Stimulated activated CD4-positive, alpha-beta T cell treated with anti-CD3 and anti-CD28 coated beads, Interleukin-2, amount 100 ng/mL, for 4 hours (primary cell): ENCODE results near the gene NUP133.
"Not testable (repeated sequence)": the region's sequence is repeated elsewhere in the genome, so short reads cannot be mapped to it uniquely, and the experiment has no call there.

ENCODE experiments used
- DNase-seq: peaks from one replicate; pipeline ENCODE4 v3.0.0-alpha.2; 2020; ENCODE audit warnings: low read depth

Gene NUP133

GRCh38 chr1:229507951-229508822 is at the start of gene NUP133:
NUP133 (minus strand) TSS chr1:229508341; CDS start chr1:229508249, 92 bp downstream.
- peak; percentile 98 for DNase-seq

GRCh38 chr1:229557200-229557850 is 49.2 kb upstream of the NUP133 start:
- DNase-seq: peak; percentile 4

- no peak for DNase-seq
Measured at GRCh38 chr1:229554886-229555621, 46.9 kb upstream of the NUP133 start.

DNA sequence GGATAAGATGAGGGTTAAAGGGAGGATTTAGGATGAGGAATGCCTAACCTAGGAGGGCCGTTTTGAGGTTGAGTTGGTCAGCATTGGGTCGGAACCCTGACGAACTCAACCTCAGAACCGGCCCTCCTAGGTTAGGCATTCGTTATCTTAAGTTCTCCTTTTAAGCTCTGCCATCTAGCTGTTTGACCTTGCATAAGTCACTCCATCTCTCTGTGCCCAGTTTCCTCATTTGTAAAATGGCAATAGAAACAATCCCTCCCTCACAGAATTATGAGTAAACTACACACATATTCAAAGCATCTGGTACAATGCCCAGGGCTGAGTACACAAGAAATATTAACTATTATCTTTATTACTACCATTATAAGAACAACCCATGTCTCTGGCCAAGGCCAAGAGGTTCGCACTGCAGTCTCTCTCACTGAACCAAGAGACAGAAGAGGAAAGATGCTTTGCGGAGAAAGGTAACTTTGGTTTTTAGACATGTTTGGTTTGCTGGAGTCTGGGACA is 45.5 kb upstream of the NUP133 start:
- no peak for DNase-seq

GRCh38 chr1:229552732-229553131 is 44.6 kb upstream of the NUP133 start:
- no peak for DNase-seq

GRCh38 chr1:229550812-229551567 is 42.8 kb upstream of the NUP133 start:
- DNase-seq: no peak

DNA sequence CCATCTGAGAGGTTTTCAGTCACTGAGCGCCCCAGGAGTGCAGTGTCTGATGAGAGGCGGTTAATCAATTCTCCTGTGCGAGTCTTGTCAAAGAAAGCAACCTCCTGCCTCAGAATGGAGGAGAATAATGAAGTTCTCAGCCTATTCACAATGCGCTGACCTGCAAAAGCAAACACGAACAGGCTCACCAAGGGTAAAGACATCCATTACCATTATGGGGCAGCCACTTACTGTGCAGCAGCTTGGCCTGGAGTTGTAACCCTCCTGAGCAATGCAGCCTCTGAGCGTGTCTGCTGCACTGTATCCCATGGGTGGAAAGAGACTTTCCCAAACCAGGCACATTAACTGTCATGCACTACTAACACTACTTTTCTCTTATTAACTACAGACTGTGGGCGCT is 39.4 kb upstream of the NUP133 start:
- DNase-seq: no peak

GRCh38 chr1:229544587-229544986 is 36.4 kb upstream of the NUP133 start:
- no peak for DNase-seq

GRCh38 chr1:229539863-229540506 is 31.8 kb upstream of the NUP133 start:
- DNase-seq: no peak

DNA sequence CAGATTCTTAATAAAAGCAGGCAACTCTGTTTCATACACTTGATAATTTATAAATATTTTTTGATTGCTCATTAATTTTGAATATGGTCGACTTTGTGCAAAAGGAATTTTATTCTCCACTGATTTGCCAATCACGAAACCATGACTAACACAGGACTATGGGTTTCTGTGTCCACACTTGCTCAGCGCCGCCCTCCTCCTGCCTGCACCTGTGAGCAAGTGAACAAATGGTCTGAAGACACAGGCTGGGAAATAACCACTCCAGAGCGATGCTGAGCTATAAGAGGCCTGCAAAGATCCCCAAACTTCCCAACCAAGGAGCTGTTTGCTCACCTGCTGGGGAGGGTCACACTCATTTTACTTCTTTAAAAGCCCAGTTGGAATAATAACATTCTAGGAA is 30.8 kb upstream of the NUP133 start:
- DNase-seq: no peak

GRCh38 chr1:229537894-229538293 is 29.8 kb upstream of the NUP133 start:
- DNase-seq: no peak

DNA sequence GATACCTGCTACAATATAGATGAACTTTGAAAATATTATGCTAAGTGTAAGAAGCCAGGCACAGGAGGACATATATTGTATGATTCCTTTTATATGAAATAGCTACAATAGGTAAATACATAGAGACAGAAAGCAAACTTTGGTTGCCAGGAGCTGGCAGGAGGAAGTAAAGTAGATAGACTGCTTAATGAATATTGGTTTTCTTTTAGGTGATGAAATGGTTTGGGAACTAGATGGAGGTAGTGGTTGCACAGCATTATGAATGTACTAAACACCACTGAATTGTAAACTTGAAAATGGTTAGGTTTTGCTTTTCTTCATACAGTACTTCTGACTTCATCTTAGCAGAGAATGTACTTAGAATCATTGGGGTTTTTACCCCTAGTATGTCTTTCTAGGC is 28.8 kb upstream of the NUP133 start:
- DNase-seq: no peak

GRCh38 chr1:229535230-229535629 is 27.1 kb upstream of the NUP133 start:
- no peak for DNase-seq

- no peak for DNase-seq
Measured at GRCh38 chr1:229531326-229531725, 23.2 kb upstream of the NUP133 start.

- no peak for DNase-seq
Measured at GRCh38 chr1:229529639-229530038, 21.5 kb upstream of the NUP133 start.

- DNase-seq: no peak
Measured at GRCh38 chr1:229526695-229527094, 18.6 kb upstream of the NUP133 start.

GRCh38 chr1:229523052-229523451 is 14.9 kb upstream of the NUP133 start:
- no peak for DNase-seq

DNA sequence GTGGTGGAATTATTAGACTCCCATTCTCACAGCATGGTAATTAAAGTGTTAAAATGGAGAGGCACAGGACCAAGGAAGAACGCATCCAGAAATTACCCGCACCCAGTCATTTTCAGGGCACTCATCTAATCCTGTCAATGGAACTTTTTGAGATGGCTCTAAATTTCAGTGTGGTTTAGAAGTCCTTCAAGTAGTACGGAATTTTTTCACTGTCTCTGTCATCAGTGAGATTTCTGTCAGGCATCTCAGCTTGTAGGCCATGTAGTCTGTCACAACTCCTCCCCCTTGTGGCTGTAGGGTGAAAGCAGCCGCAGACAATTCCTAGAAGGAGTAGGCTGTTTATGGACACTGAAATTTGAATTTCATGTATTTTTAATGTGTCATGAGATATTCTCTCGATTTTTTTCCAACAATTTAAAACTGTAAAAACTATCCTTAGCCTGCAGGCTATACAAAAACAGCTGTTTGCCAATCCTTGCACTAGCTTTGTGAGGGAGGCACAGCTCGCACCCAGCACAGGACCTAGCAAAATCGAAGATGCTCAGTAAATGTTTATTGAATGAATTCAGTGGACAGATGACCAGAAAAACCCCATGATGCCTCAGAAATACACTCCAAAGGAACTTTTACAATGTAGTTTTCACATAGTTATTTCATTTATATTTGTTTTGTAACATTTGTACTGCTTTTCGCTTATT is 6.6 kb upstream of the NUP133 start:
- DNase-seq: peak; percentile 51

DNA sequence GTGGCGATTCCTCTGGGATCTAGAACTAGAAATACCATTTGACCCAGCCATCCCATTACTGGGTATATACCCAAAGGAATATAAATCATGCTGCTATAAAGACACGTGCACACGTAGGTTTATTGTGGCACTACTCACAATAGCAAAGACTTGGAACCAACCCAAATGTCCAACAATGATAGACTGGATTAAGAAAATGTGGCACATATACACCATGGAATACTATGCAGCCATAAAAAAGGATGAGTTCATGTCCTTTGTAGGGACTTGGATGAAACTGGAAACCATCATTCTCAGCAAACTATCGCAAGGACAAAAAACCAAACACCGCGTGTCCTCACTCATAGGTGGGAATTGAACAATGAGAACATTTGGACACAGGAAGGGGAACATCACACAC is 3.5 kb upstream of the NUP133 start:
- DNase-seq: not testable (repeated sequence)

- DNase-seq: not testable (repeated sequence)
Measured at GRCh38 chr1:229511201-229511600, 3.1 kb upstream of the NUP133 start.

DNA sequence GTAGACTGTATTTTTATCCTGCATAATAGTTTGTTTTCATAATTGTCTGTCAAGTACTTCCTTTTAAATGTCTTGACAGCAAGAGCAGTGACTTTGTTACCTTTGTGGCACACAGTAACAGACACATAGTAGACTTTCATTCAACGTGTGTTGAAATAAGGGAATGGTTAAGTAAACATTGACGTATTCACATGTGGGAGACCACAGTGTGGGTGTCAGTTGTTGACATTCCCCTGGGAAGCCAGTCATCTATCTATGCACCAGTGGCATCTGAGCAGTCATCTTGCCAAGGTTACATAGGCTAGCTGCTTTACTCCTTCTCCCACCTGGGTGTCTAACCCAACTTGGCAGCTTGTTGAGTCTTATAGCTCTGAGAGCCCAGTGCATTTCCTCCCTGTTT is 1.4 kb upstream of the NUP133 start:
- no peak for DNase-seq
